ENCODE results near the gene NFATC2.

GRCh38 chr20:51493346-51493791 is 49.1 kb downstream of the NFATC2 start:
- TF ChIP-seq, protein P1, sequence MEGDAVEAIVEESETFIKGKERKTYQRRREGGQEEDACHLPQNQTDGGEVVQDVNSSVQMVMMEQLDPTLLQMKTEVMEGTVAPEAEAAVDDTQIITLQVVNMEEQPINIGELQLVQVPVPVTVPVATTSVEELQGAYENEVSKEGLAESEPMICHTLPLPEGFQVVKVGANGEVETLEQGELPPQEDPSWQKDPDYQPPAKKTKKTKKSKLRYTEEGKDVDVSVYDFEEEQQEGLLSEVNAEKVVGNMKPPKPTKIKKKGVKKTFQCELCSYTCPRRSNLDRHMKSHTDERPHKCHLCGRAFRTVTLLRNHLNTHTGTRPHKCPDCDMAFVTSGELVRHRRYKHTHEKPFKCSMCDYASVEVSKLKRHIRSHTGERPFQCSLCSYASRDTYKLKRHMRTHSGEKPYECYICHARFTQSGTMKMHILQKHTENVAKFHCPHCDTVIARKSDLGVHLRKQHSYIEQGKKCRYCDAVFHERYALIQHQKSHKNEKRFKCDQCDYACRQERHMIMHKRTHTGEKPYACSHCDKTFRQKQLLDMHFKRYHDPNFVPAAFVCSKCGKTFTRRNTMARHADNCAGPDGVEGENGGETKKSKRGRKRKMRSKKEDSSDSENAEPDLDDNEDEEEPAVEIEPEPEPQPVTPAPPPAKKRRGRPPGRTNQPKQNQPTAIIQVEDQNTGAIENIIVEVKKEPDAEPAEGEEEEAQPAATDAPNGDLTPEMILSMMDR (IDR thresholded peaks at IDR 0.05; ENCODE audit: low read depth, low read length): no peak
- TF ChIP-seq EZH2phosphoT487 (IDR thresholded peaks at IDR 0.05; ENCODE audit: low read depth): no peak

All from OCI-LY3 (cell line).